Ishikawa (cell line): ENCODE data around the gene XPO6.

Source experiments
- CREB1 ChIP-seq: IDR thresholded peaks from 2 replicates; pipeline ENCODE4 v1.6.1; 2012; ENCODE audit warnings: low read depth
- EGR1 ChIP-seq: IDR thresholded peaks from 2 replicates; pipeline ENCODE4 v1.6.1; 2012
- EP300 ChIP-seq: IDR thresholded peaks from 2 replicates; pipeline ENCODE4 v1.6.1; 2012; ENCODE audit warnings: borderline replicate concordance
- NFIC ChIP-seq: IDR thresholded peaks from 2 replicates; pipeline ENCODE4 v1.6.1; 2012
- RAD21 ChIP-seq: IDR thresholded peaks from 2 replicates; pipeline ENCODE4 v1.6.1; 2012; ENCODE audit warnings: low read depth
- TAF1 ChIP-seq: IDR thresholded peaks from 2 replicates; pipeline ENCODE4 v1.6.1; 2012; ENCODE audit warnings: low read depth, mild to moderate bottlenecking
- YY1 ChIP-seq: IDR thresholded peaks from 2 replicates; pipeline ENCODE4 v1.6.1; 2012; ENCODE audit warnings: low read depth
- TF ChIP-seq, protein P1 (sequence below): IDR thresholded peaks from 2 replicates; pipeline ENCODE4 v1.6.1; 2012
- TF ChIP-seq, protein P2 (sequence below): IDR thresholded peaks from 2 replicates; pipeline ENCODE4 v1.6.1; 2012

DNA sequence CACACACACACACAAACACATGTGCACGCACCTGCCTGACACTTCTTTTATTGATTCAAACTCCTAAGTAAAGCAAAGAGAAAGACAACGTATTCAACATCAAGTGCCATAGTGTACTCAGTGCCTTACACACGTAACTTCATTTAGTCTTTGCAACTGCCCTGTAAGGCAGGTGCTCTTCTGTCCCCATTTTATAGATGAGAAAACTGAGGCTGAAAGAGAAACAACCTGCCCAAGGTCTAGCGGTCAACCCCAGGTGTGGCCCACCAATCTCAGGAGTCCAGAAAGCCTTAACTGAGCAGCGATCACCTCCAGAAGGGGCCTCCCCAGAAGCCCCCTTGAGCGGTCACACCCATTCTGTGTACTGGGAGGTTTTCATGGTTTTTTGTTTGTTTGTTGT, 137.9 kb downstream of the XPO6 start:
- TF ChIP-seq CREB1 (no peak), RAD21 (no peak), EGR1 (no peak), YY1 (no peak), EP300 (no peak), NFIC (no peak), TAF1 (no peak)
- TF ChIP-seq, protein P1, sequence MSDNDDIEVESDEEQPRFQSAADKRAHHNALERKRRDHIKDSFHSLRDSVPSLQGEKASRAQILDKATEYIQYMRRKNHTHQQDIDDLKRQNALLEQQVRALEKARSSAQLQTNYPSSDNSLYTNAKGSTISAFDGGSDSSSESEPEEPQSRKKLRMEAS, result no peak
- TF ChIP-seq, protein P2, sequence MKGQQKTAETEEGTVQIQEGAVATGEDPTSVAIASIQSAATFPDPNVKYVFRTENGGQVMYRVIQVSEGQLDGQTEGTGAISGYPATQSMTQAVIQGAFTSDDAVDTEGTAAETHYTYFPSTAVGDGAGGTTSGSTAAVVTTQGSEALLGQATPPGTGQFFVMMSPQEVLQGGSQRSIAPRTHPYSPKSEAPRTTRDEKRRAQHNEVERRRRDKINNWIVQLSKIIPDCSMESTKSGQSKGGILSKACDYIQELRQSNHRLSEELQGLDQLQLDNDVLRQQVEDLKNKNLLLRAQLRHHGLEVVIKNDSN, result no peak
